HG03025 (cell line): ENCODE data around the gene WDR76.
"Not testable (repeated sequence)": the region's sequence is repeated elsewhere in the genome, so short reads cannot be mapped to it uniquely, and the experiment has no call there.

Experiments used
- ATAC-seq: cut with Tn5 transposase; IDR thresholded peaks from one replicate; pipeline ENCODE4 v1.9.1; 2021; ENCODE audit warnings: mild to moderate bottlenecking, moderate library complexity; ENCODE audit not compliant: unreplicated experiment, low FRiP score

The WDR76 gene

DNA sequence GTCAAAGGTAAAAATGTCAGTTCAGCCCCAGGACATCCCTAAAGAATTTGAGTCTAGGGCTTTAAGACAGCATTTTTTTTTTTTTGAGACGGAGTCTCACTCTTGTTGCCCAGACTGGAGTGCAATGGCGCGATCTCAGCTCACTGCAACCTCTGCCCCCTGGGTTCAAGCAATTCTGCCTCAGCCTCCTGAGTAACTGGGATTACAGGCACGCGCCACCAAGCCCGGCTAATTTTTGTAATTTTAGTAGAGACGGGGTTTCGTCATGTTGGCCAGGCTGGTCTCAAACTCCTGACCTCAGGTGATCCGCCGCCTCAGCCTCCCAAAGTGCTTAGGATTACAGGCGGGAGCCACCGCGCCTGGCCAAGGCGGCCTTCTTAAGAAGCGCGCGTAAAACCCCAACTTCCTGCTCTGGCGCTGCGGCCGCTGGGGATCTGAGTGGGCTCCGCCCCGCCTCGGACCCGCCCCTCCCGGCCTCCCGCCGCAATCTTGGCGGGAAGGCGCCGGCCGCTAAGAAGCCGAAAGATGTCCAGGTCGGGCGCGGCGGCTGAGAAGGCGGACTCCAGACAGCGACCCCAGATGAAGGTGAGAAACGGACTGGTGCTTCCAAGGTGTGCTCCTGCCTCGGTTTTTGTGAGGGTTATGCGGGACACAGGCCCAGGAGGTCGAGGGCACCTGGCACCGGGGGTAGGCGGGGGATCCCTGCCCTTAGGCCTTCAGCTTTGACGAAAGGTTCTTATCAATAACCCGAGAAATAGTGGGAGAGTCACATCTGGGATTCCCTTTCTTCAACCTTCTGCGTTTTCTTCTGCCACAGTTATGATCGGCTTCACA, at the start of gene WDR76:
Gene WDR76 (plus strand): TSS at position 495 of the 834 bp plus-strand sequence. CDS start 31 bp downstream, at position 526.
- no peak for ATAC-seq

DNA sequence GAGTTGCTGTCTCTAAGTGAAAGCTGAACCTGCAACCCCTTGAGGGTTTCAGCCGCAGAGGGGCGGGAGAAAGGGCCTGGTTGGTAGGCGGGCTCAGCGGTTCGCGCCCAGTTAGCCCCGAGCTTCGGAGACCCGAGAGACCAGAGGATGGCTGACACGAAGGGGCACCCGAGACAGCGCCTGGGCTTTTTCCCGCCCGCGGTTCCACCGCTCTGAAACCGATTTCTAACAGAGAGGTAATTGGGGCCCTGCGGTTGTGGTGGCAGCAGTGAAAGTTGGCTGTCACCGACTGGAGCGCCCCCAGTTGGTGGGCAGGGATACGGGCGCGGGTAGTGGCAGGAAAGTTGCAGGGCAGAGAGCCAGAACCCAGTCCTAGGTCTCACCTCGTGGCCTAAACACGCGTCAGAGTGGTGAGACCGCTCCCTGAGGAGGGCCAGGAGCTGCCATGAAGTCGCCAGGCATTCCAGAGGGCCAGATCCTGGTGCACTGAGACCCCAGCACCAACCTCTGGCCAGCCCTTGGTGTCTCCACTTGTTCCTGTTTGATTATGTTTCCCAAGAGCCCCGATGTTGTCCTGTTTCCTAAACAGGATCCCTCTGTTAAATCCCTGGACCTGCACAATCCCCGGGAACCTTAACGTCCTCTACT, 49.4 kb upstream of the WDR76 start:
- peak; percentile 54 for ATAC-seq

DNA sequence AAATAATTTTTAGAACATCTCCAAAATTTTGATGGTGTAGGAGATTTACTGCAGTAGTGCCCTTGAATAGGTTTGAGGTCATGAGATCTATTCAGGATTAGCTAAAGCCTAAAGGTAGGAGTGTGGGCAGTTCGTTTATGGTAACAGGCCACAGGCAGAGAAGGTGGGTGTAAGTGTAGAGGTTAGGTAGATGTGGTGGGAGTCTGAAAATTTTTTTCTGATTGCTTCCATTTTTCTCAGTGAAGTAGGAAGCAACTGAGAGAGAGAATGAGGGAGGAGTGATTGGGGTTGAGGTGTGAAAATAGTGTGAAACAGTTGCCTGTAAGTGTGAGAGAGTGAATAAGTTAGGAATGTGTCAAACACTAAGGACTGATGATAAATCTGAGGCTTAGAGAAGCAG, 47.8 kb upstream of the WDR76 start:
- ATAC-seq, result no peak

DNA sequence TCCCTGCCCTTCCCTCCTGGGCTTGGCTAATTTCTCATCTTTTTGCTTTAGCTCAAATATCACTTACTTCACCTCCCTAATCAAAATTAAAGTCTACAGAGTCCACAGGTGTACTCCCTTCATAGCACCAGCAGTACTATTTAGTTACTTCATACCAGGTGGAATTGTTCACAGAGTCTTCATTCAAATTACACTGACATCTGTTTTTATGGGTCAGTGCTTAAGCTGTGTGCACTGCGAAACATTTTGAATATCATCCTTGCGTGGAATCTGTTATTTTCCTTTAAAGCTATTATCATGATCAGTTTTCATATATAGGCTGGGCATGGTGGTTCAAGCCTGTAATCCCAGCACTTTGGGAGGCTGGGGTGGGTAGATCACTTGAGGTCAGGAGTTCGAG, 37.4 kb upstream of the WDR76 start:
- no peak for ATAC-seq

DNA sequence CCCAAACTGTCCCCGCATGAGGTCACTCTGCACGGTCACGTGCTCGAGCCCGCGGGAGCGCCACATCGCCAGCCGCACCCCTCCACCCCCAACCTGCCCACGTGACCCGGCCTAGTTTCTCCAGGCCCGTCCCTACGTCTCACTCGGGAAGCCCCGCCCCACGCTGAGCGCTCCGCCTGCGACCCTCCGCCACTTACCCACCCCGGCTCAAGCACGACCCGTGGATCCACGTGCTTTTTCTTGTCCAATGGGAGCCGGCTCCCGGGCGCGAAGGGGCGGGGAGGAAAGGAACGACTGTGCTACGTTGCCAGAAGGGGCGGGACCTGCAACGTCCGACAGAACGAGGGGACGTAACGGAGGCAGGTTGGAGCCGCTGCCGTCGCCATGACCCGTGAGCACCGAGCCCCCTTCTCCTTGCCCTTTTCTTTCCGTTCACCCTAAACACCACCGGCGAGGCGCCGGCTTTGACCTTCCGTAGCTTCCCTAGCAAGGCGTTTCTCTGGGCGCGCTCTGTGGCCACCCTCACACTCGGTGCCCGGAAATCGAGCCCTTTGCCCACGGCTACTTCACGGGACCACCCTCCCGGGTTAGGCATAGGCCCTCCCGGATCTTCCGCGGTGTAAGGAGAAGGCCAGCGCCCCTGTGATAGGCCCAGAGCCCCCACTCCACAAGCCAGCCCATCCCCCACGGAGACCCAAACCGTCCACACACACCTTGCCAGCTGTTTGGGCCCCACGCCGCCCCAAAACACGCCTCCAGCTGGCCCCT, 34.6 kb upstream of the WDR76 start, which contains the start of gene SERF2:
Gene SERF2 (plus strand): TSS at position 328 of the 768 bp plus-strand sequence. CDS start 57 bp downstream, at position 385.
- ATAC-seq, result peak; percentile 85

DNA sequence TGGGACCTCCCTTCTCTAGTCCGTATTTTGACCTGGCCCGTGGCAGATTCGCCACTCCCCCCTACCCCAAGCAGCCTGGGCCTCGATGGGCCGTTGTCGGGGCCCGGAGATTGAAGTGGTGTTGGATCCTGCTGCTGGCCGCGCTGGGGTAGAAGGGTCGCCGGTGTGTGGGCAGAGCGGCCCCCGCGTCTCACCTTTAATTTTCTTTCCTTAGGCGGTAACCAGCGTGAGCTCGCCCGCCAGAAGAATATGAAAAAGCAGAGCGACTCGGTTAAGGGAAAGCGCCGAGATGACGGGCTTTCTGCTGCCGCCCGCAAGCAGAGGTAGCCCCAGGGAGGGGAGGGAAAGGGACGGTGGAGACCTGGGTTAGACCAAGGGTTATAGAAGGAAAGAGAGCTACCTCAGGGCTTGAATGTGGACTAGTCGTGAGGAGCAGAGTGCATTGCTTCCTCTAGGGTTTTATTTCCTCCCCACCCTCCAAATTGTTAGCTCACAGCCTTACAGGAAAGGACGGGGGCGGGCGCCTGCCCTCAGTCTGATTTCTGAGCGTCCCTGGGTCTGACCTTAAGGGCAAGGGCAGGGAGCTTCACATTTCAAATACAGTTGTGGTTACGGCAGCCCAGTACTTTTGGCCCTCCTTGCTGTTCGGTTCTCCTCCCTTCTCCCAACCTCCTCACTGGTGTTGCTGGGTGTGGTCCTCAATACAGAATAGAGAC, 33.9 kb upstream of the WDR76 start:
- no peak for ATAC-seq

DNA sequence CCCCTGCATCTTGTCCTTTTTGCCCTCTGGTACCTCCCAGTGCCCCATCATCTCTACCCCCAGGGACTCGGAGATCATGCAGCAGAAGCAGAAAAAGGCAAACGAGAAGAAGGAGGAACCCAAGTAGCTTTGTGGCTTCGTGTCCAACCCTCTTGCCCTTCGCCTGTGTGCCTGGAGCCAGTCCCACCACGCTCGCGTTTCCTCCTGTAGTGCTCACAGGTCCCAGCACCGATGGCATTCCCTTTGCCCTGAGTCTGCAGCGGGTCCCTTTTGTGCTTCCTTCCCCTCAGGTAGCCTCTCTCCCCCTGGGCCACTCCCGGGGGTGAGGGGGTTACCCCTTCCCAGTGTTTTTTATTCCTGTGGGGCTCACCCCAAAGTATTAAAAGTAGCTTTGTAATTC, 33.2 kb upstream of the WDR76 start:
- no peak for ATAC-seq

DNA sequence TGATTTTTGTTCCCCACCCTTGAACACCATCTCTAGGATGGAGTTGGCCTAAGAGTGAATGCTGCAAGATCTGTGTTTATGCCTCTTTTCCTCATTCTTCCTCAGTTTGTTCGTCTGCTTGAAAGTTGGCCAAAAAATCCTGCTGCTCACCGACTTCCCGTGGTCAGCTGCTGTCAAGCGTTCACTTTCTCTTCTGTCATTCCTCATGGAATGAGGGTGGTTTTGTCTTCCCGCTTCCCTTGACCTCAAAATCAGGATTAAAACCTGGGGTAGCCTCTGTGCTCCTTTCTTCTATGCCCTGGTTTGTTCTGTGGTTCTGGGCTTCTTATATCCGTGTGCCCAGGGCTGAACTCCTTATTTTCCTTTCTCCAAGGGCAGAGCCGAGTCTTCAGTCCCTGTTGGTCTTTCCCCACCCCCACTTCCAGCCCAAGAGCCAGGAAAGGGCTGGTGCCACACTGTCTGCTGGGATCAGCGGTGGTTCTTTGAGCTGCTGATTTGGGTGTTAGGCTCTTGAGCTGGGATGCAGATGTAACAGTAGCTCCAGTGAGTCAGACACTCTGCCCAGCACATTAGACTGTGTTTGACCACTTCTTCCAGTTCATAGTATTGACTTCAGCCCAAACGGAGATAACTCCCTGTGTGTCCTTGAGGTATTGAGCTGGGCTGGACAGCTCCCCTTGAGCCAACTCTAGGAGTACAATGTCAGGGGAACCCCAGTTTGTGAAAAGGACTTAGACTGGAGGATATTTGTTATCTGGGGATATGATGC, 32.3 kb upstream of the WDR76 start:
- ATAC-seq, result no peak

DNA sequence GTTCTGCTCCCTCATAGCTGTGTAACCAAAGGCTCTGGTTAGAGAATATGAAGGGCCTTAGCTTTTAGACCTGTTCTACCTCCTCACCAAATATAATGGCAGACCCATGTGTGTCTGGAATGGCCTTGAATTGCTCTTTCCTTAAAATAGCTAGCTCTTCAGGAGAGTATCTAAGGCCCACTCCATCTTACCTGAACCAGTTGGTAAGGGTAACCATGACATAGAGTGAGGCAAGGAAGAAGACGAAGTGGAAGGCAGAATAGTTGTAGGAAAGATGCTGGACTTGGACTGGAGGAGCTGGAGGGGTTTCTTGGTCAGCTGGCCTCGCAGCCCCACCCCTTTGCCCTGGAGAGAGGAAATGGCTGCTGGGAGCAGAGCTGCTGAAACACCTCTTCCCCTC, 31.6 kb upstream of the WDR76 start:
- no peak for ATAC-seq

DNA sequence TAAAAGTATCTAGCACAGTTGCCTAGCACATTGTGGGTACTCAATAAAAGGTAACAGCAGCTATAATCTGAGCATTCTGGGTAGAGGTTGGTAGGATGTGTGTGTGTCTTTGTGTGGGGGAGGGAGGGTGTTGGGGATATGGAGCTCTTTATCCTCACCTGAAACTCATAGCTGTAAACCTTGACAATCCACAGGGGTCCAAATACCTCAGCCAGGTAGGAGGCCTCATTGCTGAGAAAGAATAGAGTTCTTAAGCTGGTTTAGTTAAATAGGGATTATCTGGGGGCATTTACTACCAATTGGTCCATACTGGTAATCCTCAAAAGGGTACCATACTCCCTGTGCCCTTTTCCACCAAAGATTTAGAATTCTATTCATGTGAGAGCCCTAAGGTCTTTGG, 30.8 kb upstream of the WDR76 start:
- ATAC-seq, result no peak

DNA sequence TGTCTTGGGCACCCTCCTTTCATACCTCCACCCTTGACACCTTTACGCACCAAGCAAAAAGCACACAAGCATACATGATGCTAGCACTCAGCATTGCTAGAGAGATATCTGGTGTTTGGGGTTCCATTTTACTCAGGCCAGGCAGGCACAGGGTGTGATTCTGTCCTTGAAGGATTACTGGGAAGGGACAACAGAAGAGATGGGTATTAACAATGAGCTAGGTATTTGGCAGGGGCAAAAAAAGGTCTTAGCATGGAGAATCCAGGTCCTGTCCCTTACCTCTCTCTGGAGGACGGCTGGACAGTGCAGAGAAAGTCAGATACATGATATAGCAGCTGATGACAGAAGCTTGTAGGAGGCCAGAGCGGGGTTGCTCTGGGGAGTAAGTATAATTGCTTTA, 30.2 kb upstream of the WDR76 start:
- no peak for ATAC-seq

DNA sequence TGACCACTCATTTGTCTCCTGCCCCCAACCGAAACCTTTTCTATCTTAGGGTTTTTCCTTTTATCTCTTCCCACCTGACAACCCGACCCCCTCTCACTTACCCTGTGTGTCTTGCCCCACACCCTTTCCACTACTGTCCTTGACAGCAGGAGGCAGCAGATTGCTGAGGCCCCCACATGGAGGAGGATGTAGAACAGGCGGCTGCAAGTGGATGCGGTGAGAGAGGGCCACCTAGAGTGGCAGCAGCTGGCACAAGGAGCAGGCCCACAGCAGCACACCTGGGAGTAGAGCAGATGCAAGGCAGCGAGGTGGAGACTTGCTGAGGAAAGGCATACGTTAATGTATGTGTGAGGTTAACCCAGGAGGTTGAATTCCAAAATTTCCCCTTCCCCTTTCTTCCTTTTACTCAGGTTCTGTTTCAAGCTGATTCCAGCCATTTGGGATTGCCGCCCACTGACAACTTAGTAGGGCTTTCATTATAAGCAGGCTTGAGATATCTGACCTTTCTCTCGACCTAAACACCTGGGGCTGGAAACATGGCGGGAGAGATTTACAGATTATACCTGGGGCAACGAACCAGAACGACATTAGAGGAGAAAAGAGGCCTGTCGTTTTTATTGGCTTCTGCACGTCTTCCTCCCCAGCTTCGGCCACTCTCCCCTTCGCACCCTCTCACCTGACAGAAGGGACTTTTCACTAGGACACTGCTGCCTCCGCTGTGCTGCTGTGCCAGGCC, 27.4 kb upstream of the WDR76 start:
- no peak for ATAC-seq

DNA sequence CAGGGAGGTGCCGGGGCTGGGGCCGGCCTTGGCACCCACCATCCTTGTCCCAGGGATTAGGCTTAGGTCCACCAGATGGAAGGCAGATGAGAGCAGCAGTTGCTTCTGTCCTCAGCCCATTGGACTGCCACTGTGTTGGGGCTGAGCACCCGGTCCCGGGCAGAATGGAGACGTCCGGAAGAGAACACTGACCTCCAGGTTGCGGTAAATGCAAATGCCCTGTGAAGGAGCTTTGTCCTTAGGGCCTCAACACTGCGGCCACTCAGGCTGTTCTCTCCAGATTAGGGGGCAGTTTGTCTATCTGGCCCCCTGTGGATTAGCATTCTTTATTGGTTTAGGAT, 26.9 kb upstream of the WDR76 start, which contains the start of gene SERINC4:
Gene SERINC4 (minus strand): TSS at position 276 of the 341 bp plus-strand sequence. CDS start 234 bp downstream, at position 42.
- ATAC-seq, result no peak

DNA sequence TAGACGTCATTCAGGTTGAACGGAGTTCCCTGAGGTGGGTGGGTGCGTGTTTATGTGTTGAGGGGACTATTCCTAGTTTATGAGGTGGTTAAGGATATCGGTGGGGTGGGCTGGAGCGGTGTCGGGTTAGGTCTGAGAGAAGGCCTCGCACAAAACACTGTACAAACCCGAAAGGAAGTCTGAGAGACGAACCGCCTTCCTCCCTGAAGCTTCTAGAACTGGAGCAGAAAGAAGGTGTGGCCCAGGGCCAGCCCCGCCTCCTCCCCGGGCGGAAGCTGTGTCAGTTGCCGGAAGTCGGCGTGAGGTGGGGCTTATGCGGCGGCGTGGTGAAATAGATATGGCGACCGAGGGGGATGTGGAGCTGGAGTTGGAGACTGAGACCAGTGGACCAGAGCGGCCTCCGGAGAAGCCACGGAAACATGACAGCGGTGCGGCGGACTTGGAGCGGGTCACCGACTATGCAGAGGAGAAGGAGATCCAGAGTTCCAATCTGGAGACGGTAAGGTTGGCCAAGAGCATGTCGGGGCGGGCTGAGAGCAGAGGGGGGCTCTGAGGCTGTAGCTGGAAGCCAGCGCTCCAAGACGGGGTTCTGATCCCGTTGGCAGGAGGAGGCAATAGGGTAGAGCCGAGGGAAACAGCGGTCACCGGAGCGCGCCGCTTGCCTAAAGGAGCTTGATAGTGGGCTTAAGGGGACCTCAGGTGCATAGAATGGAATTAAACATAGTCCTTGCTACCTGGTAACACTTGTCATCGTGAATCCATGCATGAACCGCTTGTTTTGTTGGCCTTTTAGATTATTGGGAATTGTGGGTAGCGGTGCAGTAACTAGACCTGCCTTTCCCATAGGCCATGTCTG, 26.3 kb upstream of the WDR76 start, which contains the start of gene HYPK:
Gene HYPK (plus strand): TSS at position 314 of the 856 bp plus-strand sequence. CDS start 24 bp downstream, at position 338.
- peak; percentile 82 for ATAC-seq

DNA sequence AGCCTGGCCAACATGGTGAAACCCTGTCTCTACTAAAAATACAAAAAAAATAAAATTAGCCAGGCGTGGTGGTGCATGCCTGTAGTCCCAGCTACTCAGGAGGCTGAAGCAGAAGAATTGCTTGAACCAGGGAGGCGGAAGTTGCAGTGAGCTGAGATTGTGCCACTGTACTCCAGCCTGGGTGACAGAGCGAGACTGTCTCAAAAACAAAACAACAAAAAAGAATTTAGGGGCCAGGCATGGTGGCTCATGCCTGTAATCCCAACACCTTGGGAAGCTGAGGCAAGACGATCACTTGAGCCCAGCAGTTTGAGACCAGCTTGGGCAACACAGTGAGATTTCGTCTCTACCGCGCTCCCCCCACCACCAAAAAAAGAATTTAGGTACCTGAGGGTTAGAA, 24.1 kb upstream of the WDR76 start:
- not testable (repeated sequence) for ATAC-seq

DNA sequence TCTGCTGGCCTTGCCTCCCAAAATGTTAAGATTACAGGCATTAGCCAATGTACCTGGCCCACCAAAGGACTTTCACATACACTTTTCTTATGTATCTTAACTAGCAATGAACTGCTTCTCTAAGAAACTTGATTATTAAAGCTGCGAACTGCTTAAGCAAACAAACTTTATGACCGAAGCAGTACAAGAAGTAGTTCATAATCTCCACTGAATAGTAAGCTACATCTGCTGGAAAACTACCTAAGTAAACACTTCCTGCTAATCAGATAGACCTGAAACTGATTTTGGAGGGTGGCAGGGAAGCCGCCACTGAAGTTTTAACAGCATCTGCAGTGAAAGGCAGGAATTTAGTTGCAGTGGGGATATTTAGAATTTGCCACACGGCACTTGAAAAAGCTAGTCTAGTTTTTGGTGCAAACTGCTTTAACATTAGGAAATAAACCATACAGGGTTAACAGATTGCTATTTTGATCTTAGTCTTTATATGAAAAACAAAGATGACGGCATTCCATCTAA, 18.3 kb upstream of the WDR76 start:
- no peak for ATAC-seq

DNA sequence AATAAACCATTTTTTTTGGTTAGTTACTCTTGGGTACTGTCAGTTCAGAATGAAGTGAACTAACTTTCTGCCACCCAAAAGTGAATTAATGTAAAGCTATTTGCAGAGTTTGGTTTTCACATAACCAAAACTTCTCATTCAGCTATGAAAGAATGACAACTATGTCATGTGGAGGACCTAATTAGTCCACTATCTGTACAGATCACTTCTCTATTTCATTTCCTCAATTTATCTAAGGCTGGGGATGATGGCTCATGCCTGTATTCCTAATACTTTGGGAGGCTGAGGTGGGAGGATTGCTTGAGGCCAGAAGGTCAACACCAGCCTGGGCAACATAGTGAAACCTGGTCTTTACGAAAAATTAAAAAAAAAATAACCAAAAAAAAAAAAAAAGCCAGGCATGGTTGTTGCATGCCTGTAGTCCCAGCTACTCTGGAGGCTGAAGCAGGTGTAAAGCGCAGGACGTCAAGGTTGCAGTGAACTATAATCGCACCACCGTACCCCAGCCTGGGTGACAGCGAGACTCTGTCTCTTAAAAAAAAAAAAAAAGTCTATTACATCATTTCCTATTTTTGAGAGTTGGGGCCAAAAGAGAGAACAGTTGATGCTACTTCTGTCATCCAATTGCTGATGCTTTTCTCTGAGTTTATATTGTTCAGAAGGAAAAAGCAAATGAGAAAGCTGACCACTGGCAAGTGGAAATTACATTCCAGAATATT, 17.7 kb upstream of the WDR76 start:
- no peak for ATAC-seq
